MM.1S (cell line): Measurements from ENCODE around the gene HOXA11.

Experiments used
- DNase-seq: peaks from one replicate; pipeline ENCODE4 v3.0.0-alpha.2; 2015
- H2AFZ ChIP-seq: fragments of 300-600 bp; sonication (generic); 2 replicates; pipeline ENCODE4 v1.6.0; 2016; ENCODE audit warnings: antibody characterized with exemption, low read length
- H3F3A ChIP-seq: fragments of 300-600 bp; sonication (generic); 2 replicates; pipeline ENCODE4 v1.6.1; 2016; ENCODE audit warnings: mild to moderate bottlenecking, antibody characterized with exemption, low read length, moderate library complexity, mixed read lengths; ENCODE audit not compliant: insufficient read depth
- H3K27ac ChIP-seq: fragments of 300-600 bp; sonication (generic); 2 replicates; pipeline ENCODE4 v1.5.1; 2016; ENCODE audit warnings: mild to moderate bottlenecking, low read length
- H3K27me3 ChIP-seq: fragments of 300-600 bp; sonication (generic); replicated peaks from 2 replicates; pipeline ENCODE4 v1.6.0; 2016; ENCODE audit warnings: low read length; ENCODE audit not compliant: insufficient read depth
- H3K36me3 ChIP-seq: fragments of 300-600 bp; sonication (generic); replicated peaks from 2 replicates; pipeline ENCODE4 v1.6.1; 2016; ENCODE audit warnings: mild to moderate bottlenecking, low read length, mixed read lengths; ENCODE audit not compliant: insufficient read depth
- H3K4me1 ChIP-seq: fragments of 300-600 bp; sonication (generic); 2 replicates; pipeline ENCODE4 v1.6.1; 2016; ENCODE audit warnings: low read length, mixed read lengths
- H3K4me2 ChIP-seq: fragments of 300-600 bp; sonication (generic); 2 replicates; pipeline ENCODE4 v1.6.0; 2016; ENCODE audit warnings: low read depth, low read length
- H3K4me3 ChIP-seq: fragments of 300-600 bp; sonication (generic); 2 replicates; pipeline ENCODE4 v1.5.1; 2016; ENCODE audit warnings: low read length, mixed read lengths
- H3K79me2 ChIP-seq: fragments of 300-600 bp; sonication (generic); 2 replicates; pipeline ENCODE4 v1.6.1; 2016; ENCODE audit warnings: mixed run types, low read length, mixed read lengths
- H3K9ac ChIP-seq: fragments of 300-600 bp; sonication (generic); 2 replicates; pipeline ENCODE4 v1.6.1; 2016; ENCODE audit warnings: low read length, mixed read lengths
- H3K9me2 ChIP-seq: fragments of 300-600 bp; sonication (generic); replicated peaks from 2 replicates; pipeline ENCODE4 v1.6.1; 2016; ENCODE audit warnings: mild to moderate bottlenecking, low read length, mixed read lengths; ENCODE audit not compliant: insufficient read depth
- H3K9me3 ChIP-seq: fragments of 300-600 bp; sonication (generic); replicated peaks from 2 replicates; pipeline ENCODE4 v1.6.1; 2016; ENCODE audit warnings: mild to moderate bottlenecking, low read length, mixed read lengths; ENCODE audit not compliant: insufficient read depth
- H4K20me1 ChIP-seq: fragments of 300-600 bp; sonication (generic); 2 replicates; pipeline ENCODE4 v1.6.1; 2016; ENCODE audit warnings: mild to moderate bottlenecking, low read length, moderate library complexity, mixed read lengths; ENCODE audit not compliant: insufficient read depth
- EZH2 ChIP-seq: fragments of 300-600 bp; sonication (generic); optimal IDR thresholded peaks from 2 replicates; pipeline ENCODE3; 2017; ENCODE audit warnings: low read depth, mild to moderate bottlenecking, antibody characterized with exemption, low read length, mixed read lengths
- EZH2phosphoT487 ChIP-seq: fragments of 300-600 bp; sonication (generic); IDR thresholded peaks from 2 replicates; pipeline ENCODE4 v1.6.1; 2018; ENCODE audit warnings: antibody characterized with exemption, low read length
- TF ChIP-seq, protein P1 (sequence below): fragments of 300-600 bp; sonication (generic); IDR thresholded peaks from 2 replicates; pipeline ENCODE4 v1.5.1; 2016; ENCODE audit warnings: antibody characterized with exemption, low read length, mixed read lengths

Gene HOXA11

DNA sequence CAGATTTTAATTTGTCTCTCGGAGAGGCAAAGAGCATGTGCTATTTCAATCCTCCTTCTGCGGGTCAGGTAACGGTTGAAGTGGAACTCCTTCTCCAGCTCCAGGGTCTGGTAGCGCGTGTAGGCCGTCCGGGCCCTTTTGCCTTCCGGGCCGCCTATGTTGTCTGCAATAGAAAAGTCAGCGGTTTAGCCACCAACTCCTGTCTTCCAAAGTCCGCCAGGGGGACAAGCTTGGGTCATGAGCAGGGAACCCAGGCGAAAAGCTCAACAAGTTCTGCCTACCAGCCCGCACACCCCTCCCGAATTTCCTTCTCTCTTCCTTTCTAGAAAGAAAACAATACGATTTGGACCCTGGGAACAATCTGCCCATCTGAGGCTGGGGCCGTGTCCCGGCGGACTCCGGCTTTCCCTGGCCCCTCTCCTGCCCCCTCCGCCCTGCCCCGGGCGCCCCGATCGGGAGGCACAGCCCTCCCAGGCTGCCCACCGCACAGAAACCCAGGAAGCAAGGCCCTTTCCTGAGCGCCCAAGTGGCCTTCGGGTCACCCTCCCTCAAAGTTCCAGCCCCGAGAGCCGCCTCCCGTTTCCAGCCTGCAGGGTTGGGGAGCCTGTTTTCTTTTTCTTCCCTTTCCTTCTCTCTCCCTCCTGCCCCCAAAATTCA is 43.0 kb downstream of the HOXA11 start:
- Histone ChIP-seq H3K9me2 (no peaks in the 10 kb centered on the region), H3K36me3 (no peaks in the 10 kb centered on the region), H3K79me2 (no peaks in the 10 kb centered on the region), H3K4me1 (no peaks in the 10 kb centered on the region), H2AFZ (no peak overlapping the region), H3K27ac (no peak overlapping the region), H3K27me3 (peaks cover 9% of the 10 kb centered on the region; the same call in 1 of the 2 replicates), H3K9ac (no peak overlapping the region), H3K4me2 (no peak overlapping the region), H3K9me3 (no peaks in the 10 kb centered on the region), H3F3A (no peaks in the 10 kb centered on the region), H3K4me3 (no peak overlapping the region), H4K20me1 (no peaks in the 10 kb centered on the region)
- DNase-seq: no peak
- TF ChIP-seq EZH2 (no peak), EZH2phosphoT487 (no peak)
- TF ChIP-seq, protein P1, sequence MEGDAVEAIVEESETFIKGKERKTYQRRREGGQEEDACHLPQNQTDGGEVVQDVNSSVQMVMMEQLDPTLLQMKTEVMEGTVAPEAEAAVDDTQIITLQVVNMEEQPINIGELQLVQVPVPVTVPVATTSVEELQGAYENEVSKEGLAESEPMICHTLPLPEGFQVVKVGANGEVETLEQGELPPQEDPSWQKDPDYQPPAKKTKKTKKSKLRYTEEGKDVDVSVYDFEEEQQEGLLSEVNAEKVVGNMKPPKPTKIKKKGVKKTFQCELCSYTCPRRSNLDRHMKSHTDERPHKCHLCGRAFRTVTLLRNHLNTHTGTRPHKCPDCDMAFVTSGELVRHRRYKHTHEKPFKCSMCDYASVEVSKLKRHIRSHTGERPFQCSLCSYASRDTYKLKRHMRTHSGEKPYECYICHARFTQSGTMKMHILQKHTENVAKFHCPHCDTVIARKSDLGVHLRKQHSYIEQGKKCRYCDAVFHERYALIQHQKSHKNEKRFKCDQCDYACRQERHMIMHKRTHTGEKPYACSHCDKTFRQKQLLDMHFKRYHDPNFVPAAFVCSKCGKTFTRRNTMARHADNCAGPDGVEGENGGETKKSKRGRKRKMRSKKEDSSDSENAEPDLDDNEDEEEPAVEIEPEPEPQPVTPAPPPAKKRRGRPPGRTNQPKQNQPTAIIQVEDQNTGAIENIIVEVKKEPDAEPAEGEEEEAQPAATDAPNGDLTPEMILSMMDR: no peak

DNA sequence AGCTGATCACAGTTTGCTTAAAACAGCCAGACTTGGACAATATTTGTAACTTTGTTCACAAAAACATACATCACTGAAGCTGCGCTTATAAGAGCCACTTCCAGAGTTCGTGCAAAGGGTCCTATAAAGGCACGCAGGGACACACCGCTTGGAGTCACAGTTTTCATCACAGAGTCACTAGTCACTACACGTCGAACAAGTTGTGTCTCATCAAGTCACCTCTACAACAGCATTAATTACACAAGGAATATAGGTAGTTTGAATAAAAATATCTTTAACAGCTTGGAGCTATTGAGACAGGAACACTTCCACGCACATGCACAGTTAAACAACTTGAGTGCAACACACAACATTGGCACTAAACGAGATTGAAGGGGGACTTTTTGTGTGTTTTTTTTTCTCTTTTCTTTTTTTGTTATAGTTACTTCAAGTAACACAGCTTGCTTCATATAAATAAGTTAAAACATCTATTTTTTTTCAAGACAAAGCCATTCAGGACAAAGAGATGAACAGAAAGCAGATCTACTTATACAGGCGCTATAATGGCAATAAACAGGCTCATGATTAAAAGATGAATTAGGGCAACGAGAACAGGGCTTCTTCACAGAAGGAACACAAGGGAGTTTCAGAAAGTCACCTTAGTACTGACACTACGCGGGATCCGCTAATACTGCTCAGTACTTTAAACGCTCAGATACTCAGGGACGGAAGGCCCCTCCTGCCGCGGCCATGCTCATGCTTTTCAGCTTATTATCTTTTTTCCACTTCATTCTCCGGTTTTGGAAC is 43.7 kb downstream of the HOXA11 start:
- Histone ChIP-seq H3K27me3 (peaks cover 2% of the 10 kb centered on the region; the same call in 1 of the 2 replicates), H2AFZ (no peak overlapping the region), H3K4me2 (no peak overlapping the region), H4K20me1 (no peaks in the 10 kb centered on the region), H3K9me2 (no peaks in the 10 kb centered on the region), H3F3A (no peaks in the 10 kb centered on the region), H3K9me3 (no peaks in the 10 kb centered on the region), H3K9ac (no peak overlapping the region), H3K4me1 (no peaks in the 10 kb centered on the region), H3K36me3 (no peaks in the 10 kb centered on the region), H3K27ac (no peak overlapping the region), H3K79me2 (no peaks in the 10 kb centered on the region), H3K4me3 (no peak overlapping the region)
- DNase-seq: no peak
- no peak for TF ChIP-seq EZH2phosphoT487
- TF ChIP-seq, protein P1: no peak

DNA sequence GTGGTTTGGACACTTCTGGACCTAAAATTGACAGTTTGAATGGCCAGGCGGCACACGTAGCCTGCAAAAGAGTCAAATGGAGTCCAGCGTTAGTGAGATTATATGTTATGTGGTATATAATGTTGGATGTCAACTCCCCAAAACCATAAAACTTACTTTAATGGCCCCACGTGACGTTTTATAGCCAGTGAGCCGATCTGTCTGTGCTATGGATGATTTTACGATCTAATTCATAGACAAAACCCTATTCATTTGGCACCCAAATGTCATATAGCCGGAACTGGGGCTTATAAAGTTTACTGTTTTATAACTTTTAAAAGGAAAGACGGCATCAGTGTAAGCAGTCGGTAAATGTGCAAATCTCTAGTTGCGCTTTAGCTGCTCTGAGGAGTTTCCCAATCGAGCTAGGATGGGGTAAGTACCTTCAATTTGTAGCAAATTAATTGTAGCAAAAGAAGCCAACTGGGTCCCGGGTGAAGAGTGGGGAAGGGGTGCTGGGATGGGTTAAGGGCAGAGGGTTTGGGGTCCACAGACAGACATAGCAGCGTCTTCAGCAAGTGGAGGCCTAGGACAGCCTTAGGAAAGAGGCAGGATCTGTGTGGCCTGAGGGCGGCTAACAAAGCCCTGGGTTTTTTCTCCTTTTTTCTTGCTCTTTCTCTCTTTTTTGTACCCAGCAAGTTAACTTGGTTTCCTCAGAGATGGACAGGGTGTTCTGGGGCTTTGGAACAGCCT is 44.7 kb downstream of the HOXA11 start:
- TF ChIP-seq, protein P1: no peak
- TF ChIP-seq EZH2 (no peak), EZH2phosphoT487 (no peak)
- no peaks in the 10 kb centered on the region for H3K79me2 ChIP-seq
- H3K4me3 ChIP-seq: no peak overlapping the region
- H3F3A ChIP-seq: no peaks in the 10 kb centered on the region
- H3K9ac ChIP-seq: no peak overlapping the region
- no peaks in the 10 kb centered on the region for H3K36me3 ChIP-seq
- no peaks in the 10 kb centered on the region for H3K9me3 ChIP-seq
- H4K20me1 ChIP-seq: no peaks in the 10 kb centered on the region
- DNase-seq: no peak
- H3K27ac ChIP-seq: no peak overlapping the region
- no peaks in the 10 kb centered on the region for H3K4me1 ChIP-seq
- no peak overlapping the region for H3K4me2 ChIP-seq
- H3K9me2 ChIP-seq: no peaks in the 10 kb centered on the region
- no peaks in the 10 kb centered on the region for H3K27me3 ChIP-seq
- H2AFZ ChIP-seq: no peak overlapping the region
